ENCODE data around the gene FAM163B. TPM values are rescaled to one million over a fixed set of nuclear protein-coding genes. Genes with fewer than 3 reads are reported as not detected.
"Not testable (repeated sequence)": the region's sequence is repeated elsewhere in the genome, so short reads cannot be mapped to it uniquely, and the experiment has no call there.

The FAM163B gene
- total and polyA plus RNA-seq, 2 donors (not counting 1 experiment from before 2014, with no cell fraction given): not detected

DNA sequence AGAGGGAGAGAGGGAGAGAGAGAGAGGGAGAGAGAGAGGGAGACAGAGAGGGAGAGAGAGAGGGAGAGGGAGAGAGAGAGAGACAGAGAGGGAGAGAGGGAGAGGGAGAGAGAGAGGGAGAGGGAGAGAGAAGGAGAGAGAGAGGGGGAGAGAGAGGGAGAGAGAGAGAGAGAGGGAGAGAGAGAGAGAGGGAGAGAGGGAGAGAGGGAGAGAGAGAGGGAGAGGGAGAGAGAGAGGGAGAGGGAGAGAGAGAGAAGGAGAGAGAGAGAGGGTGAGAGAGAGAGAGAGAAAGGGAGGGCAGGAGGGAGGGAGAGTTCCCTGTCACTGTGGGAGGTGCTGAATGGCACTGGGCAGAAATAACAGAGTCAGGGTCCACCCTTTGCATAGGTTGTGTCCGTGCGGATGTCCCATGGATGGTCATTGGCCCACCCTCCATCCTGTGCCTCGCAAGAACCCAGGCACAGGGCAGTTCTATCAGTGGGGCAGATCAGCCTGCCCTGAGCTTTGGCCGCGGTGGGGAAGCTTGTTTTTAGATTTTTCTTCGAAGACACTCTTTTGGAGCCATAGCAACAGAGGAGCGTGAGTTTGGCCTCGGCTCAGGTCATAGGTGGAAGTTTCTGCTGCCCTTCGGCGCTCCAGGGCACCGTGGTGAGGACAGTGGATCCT is 44.6 kb downstream of the FAM163B start:
- CTCF ChIA-PET: no interaction called here
- no peaks in the 10 kb centered on the region for H3K9me3 Mint-ChIP-seq (ENCODE audit: insufficient read depth)
- Histone ChIP-seq H3K36me3 (replicated peaks in 1 of 2; ENCODE audit: control extremely low read depth in 1 of 2, control insufficient read depth in 1 of 2, extremely low read depth in 1 of 2, insufficient read depth in 2 of 2, low read length in 1 of 2) (no peaks in the 10 kb centered on the region), H3K4me1 (ENCODE audit: control insufficient read depth in 2 of 2, insufficient read depth in 2 of 2, low read length in 2 of 2) (peaks cover 0 to 5% of the 10 kb centered on the region in 2 donors), H3K79me2 (ENCODE audit: control insufficient read depth, insufficient read depth, low read length) (no peaks in the 10 kb centered on the region), H3K4me3 (ENCODE audit: control extremely low read depth in 1 of 5, extremely low read depth in 1 of 5, insufficient read depth in 1 of 5, low read depth in 2 of 5, low read length in 4 of 5) (no peak overlapping the region), H3K9ac (ENCODE audit: low read length) (no peak overlapping the region), H3K9me3 (ENCODE audit: control extremely low read depth in 1 of 3, control insufficient read depth in 2 of 3, insufficient read depth in 1 of 3, low read length in 2 of 3) (peaks cover 0 to 5% (median 0%) of the 10 kb centered on the region in 3 donors), H3K27ac (ENCODE audit: low read length in 2 of 2) (no peak overlapping the region), H4K20me1 (ENCODE audit: control insufficient read depth, insufficient read depth, low read length, poor library complexity, severe bottlenecking) (no peaks in the 10 kb centered on the region), H3K27me3 (replicated peaks in 1 of 4; ENCODE audit: control extremely low read depth in 1 of 4, control insufficient read depth in 3 of 4, insufficient read depth in 4 of 4, low read length in 3 of 4) (no peaks in the 10 kb centered on the region), H3K4me2 (replicated peaks; ENCODE audit: low read depth, low read length, poor library complexity, severe bottlenecking) (no peak overlapping the region), H2AFZ (ENCODE audit: insufficient read depth, low read depth, low read length, poor library complexity, severe bottlenecking) (no peak overlapping the region)
- 90% methylated on average over 11 of the region's 11 CpGs for WGBS (ENCODE audit: insufficient coverage)
- no peak overlapping the region for H3K27ac Mint-ChIP-seq
- no peak for TF ChIP-seq EZH2 (IDR thresholded peaks at IDR 0.05; ENCODE audit: borderline replicate concordance, insufficient read depth, low read depth, low read length, poor library complexity, severe bottlenecking)
- TF ChIP-seq, protein P1, sequence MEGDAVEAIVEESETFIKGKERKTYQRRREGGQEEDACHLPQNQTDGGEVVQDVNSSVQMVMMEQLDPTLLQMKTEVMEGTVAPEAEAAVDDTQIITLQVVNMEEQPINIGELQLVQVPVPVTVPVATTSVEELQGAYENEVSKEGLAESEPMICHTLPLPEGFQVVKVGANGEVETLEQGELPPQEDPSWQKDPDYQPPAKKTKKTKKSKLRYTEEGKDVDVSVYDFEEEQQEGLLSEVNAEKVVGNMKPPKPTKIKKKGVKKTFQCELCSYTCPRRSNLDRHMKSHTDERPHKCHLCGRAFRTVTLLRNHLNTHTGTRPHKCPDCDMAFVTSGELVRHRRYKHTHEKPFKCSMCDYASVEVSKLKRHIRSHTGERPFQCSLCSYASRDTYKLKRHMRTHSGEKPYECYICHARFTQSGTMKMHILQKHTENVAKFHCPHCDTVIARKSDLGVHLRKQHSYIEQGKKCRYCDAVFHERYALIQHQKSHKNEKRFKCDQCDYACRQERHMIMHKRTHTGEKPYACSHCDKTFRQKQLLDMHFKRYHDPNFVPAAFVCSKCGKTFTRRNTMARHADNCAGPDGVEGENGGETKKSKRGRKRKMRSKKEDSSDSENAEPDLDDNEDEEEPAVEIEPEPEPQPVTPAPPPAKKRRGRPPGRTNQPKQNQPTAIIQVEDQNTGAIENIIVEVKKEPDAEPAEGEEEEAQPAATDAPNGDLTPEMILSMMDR (IDR thresholded peaks at IDR 0.05): no peak
- intact Hi-C loops (cut with micrococcal nuclease): no loop called here
- peaks cover 9% of the 10 kb centered on the region for H3K27me3 Mint-ChIP-seq
- ATAC-seq (ENCODE audit: low read depth) (no peak), DNase-seq (no peak)
- peaks cover 5% of the 10 kb centered on the region for H3K4me1 Mint-ChIP-seq
- POLR2A ChIA-PET: no interaction called here
- H3K4me3 Mint-ChIP-seq: no peak overlapping the region

DNA sequence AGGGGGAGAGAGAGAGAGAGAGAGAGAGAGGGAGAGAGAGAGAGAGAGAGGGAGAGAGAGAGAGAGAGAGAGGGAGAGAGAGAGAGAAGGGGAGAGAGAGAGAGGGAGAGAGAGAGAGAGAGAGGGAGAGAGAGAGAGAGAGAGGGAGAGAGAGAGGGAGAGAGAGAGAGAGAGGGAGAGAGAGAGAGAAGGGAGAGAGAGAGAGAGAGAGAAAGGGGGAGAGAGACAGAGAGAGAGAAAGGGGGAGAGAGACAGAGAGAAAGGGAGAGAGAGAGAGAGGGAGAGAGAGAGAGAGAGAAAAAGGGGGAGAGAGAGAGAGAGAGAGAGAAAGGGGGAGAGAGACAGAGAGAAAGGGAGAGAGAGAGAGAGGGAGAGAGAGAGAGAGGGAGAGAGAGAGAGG is 45.4 kb downstream of the FAM163B start:
- H3K4me3 ChIP-seq (ENCODE audit: control extremely low read depth in 1 of 5, extremely low read depth in 1 of 5, insufficient read depth in 1 of 5, low read depth in 2 of 5, low read length in 4 of 5); H4K20me1 ChIP-seq (ENCODE audit: control insufficient read depth, insufficient read depth, low read length, poor library complexity, severe bottlenecking); H3K27ac ChIP-seq (ENCODE audit: low read length in 2 of 2); H3K4me1 ChIP-seq (ENCODE audit: control insufficient read depth in 2 of 2, insufficient read depth in 2 of 2, low read length in 2 of 2); H3K9ac ChIP-seq (ENCODE audit: low read length); H3K27me3 Mint-ChIP-seq; intact Hi-C loops (cut with micrococcal nuclease); H3K4me2 ChIP-seq (replicated peaks; ENCODE audit: low read depth, low read length, poor library complexity, severe bottlenecking); H3K9me3 ChIP-seq (ENCODE audit: control extremely low read depth in 1 of 3, control insufficient read depth in 2 of 3, insufficient read depth in 1 of 3, low read length in 2 of 3); ATAC-seq (ENCODE audit: low read depth); H3K4me1 Mint-ChIP-seq; H3K9me3 Mint-ChIP-seq (ENCODE audit: insufficient read depth); CTCF ChIA-PET; H3K27ac Mint-ChIP-seq; H3K27me3 ChIP-seq (replicated peaks in 1 of 4; ENCODE audit: control extremely low read depth in 1 of 4, control insufficient read depth in 3 of 4, insufficient read depth in 4 of 4, low read length in 3 of 4); POLR2A ChIA-PET; H3K4me3 Mint-ChIP-seq; H3K79me2 ChIP-seq (ENCODE audit: control insufficient read depth, insufficient read depth, low read length); DNase-seq; H3K36me3 ChIP-seq (replicated peaks in 1 of 2; ENCODE audit: control extremely low read depth in 1 of 2, control insufficient read depth in 1 of 2, extremely low read depth in 1 of 2, insufficient read depth in 2 of 2, low read length in 1 of 2): not testable (repeated sequence)
- peak overlapping the region; percentile 28 for H2AFZ ChIP-seq (ENCODE audit: insufficient read depth, low read depth, low read length, poor library complexity, severe bottlenecking)
